ENCODE measurements around the gene PHF21A. TPM values are rescaled to one million over a fixed set of nuclear protein-coding genes. Genes with fewer than 3 reads are reported as not detected.

PHF21A gene
- total RNA-seq, 1 experiment from 2014 or later = 20.5 TPM

DNA sequence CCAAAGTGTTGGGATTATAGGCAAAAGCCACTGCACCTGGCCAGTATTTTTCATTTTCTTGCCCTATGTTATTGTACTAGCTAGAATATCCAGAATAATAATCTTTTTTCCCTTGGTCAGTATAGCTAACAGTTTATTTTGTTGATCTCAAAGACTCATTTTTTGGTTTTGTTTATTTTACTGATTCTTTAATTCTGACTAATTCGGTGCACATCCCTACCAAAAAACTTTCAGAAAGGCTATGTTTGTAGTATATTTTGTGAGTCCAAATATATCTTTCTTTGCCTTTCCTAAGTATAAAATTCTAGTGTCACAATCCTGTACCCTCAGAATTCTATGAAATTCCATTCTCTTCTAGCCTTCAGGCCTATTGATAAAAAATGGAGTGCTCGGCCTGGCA, 84.3 kb downstream of the PHF21A start:
- BruUV-seq (replicated peaks) = no TSS peak
- H3K4me3 Mint-ChIP-seq (ENCODE audit: low read depth, unreplicated experiment) = no peak overlapping the region
- no peaks in the 10 kb centered on the region for H3K36me3 Mint-ChIP-seq (ENCODE audit: insufficient read depth, unreplicated experiment)
- no peaks in the 10 kb centered on the region for H3K9me3 Mint-ChIP-seq (ENCODE audit: low read depth, unreplicated experiment)
- CTCF ChIA-PET = interaction anchor here (0.7 kb wide), 1 partner anchor 273 kb away, joined by 3 read pairs; no protein-coding TSS in a partner anchor
- H3K4me1 Mint-ChIP-seq (ENCODE audit: low read depth, unreplicated experiment) = no peaks in the 10 kb centered on the region
- no peaks in the 10 kb centered on the region for H3K27me3 Mint-ChIP-seq (ENCODE audit: unreplicated experiment)
- intact Hi-C loops (cut with micrococcal nuclease; ENCODE audit: unreplicated experiment) = no loop called here
- DNase-seq = no peak
- no peak overlapping the region for H3K27ac Mint-ChIP-seq (ENCODE audit: unreplicated experiment)
- TF ChIP-seq, protein P1, sequence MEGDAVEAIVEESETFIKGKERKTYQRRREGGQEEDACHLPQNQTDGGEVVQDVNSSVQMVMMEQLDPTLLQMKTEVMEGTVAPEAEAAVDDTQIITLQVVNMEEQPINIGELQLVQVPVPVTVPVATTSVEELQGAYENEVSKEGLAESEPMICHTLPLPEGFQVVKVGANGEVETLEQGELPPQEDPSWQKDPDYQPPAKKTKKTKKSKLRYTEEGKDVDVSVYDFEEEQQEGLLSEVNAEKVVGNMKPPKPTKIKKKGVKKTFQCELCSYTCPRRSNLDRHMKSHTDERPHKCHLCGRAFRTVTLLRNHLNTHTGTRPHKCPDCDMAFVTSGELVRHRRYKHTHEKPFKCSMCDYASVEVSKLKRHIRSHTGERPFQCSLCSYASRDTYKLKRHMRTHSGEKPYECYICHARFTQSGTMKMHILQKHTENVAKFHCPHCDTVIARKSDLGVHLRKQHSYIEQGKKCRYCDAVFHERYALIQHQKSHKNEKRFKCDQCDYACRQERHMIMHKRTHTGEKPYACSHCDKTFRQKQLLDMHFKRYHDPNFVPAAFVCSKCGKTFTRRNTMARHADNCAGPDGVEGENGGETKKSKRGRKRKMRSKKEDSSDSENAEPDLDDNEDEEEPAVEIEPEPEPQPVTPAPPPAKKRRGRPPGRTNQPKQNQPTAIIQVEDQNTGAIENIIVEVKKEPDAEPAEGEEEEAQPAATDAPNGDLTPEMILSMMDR (IDR thresholded peaks at IDR 0.05; ENCODE audit: unreplicated experiment) = no peak

DNA sequence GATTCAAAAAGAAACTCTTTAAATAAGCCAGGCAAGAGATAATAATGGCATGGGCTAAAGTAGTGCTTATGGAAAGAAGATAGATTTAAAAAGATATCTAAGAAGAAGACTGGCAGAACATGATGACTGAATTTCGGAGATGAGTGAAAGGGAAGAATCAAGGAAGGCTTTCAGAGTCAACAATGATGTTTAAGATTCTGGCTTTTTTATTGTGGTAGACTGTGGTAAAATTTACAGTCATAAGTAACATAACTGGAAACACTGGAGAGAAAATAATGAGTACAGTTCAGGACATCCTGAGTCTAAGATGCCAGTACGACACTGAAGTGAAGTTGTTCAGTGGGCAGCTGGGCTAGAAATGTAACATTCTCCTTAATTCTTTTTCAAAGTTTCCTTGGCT, 85.2 kb downstream of the PHF21A start:
- CTCF ChIA-PET = no interaction called here
- Mint-ChIP-seq H3K36me3 (ENCODE audit: insufficient read depth, unreplicated experiment) (no peaks in the 10 kb centered on the region), H3K27ac (ENCODE audit: unreplicated experiment) (no peak overlapping the region), H3K27me3 (ENCODE audit: unreplicated experiment) (no peaks in the 10 kb centered on the region), H3K4me1 (ENCODE audit: low read depth, unreplicated experiment) (no peaks in the 10 kb centered on the region), H3K9me3 (ENCODE audit: low read depth, unreplicated experiment) (no peaks in the 10 kb centered on the region), H3K4me3 (ENCODE audit: low read depth, unreplicated experiment) (no peak overlapping the region)
- TF ChIP-seq, protein P1 (IDR thresholded peaks at IDR 0.05; ENCODE audit: unreplicated experiment) = no peak
- no peak for DNase-seq
- intact Hi-C loops (cut with micrococcal nuclease; ENCODE audit: unreplicated experiment) = no loop called here
- no TSS peak for BruUV-seq (replicated peaks)

DNA sequence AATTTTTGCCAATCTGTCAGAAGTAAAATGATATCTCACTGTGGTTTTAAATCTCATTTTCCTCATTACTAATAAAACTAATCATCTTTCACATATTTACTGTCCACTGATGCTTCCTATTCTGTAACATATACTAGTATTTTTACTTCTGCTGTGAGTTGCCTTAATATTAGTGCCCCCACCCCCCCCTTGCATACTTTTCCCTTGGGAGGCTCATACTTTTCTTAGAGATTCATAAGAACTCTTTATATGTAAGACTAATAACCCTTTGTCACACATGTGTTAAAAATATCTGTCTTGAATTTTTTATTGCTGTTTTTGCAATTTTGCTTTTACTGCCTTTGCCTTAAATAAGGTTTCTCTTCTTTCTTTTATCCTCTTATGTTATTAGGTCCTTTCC, 87.2 kb downstream of the PHF21A start:
- intact Hi-C loops (cut with micrococcal nuclease; ENCODE audit: unreplicated experiment) = no loop called here
- Mint-ChIP-seq H3K36me3 (ENCODE audit: insufficient read depth, unreplicated experiment) (no peaks in the 10 kb centered on the region), H3K27ac (ENCODE audit: unreplicated experiment) (no peak overlapping the region), H3K9me3 (ENCODE audit: low read depth, unreplicated experiment) (no peaks in the 10 kb centered on the region), H3K27me3 (ENCODE audit: unreplicated experiment) (no peaks in the 10 kb centered on the region), H3K4me1 (ENCODE audit: low read depth, unreplicated experiment) (no peaks in the 10 kb centered on the region), H3K4me3 (ENCODE audit: low read depth, unreplicated experiment) (no peak overlapping the region)
- CTCF ChIA-PET = no interaction called here
- DNase-seq = no peak
- no TSS peak for BruUV-seq (replicated peaks)
- TF ChIP-seq, protein P1 (IDR thresholded peaks at IDR 0.05; ENCODE audit: unreplicated experiment) = no peak

DNA sequence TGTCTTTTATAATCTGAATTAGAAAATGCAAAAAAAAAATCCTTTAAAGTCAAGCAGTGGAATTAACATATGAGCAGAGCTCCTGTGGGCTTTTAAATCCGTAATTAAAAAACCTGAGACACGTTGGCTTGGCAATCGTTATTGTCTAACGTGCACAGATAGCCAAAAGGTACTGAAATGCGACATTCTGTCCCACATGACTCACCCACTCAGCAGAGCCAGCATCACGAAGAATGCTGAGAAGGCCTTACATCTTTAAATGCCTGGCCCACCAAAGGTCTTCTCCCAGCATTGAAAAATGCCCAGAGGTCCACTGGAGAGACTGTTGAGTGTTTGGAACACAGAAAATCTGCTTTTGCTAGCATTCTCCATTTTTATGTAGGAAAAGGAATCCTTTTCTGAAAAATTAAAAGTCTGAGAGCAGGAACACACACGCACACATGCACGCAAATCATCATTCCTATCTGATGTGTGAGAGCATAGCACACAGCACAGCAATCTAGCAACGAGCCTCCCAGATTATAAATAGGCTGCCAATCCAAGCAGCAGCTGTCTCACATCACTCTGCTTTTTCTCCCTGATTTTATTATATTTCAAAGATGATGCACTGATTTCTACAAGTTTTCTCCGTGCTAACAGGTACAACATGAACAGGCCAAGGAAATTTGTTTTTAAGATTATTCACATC, 94.5 kb downstream of the PHF21A start:
- TF ChIP-seq, protein P1 (IDR thresholded peaks at IDR 0.05; ENCODE audit: unreplicated experiment) = no peak
- Mint-ChIP-seq H3K9me3 (ENCODE audit: low read depth, unreplicated experiment) (no peaks in the 10 kb centered on the region), H3K4me1 (ENCODE audit: low read depth, unreplicated experiment) (no peaks in the 10 kb centered on the region), H3K36me3 (ENCODE audit: insufficient read depth, unreplicated experiment) (no peaks in the 10 kb centered on the region), H3K27ac (ENCODE audit: unreplicated experiment) (no peak overlapping the region), H3K27me3 (ENCODE audit: unreplicated experiment) (no peaks in the 10 kb centered on the region), H3K4me3 (ENCODE audit: low read depth, unreplicated experiment) (no peak overlapping the region)
- DNase-seq = no peak
- CTCF ChIA-PET = no interaction called here
- BruUV-seq (replicated peaks) = no TSS peak
- intact Hi-C loops (cut with micrococcal nuclease; ENCODE audit: unreplicated experiment) = no loop called here

Data from Calu3 (cell line).